Endothelial cell of umbilical vein (primary cell): ENCODE measurements around the gene PRKACB. TPM values are rescaled to one million over a fixed set of nuclear protein-coding genes. Genes with fewer than 3 reads are reported as not detected.

Experiments used
- BruUV-seq: library from RNA; stranded (reverse); fragments of 400-500 nt; replicated peaks from 2 replicates; lab custom pipeline; 2021; lab: Mats Ljungman, UMichigan
- CTCF ChIA-PET: fragments of 300-600, 350-600 bp; sonication (Branson Sonifier 250); formaldehyde crosslinking; loops from one replicate; lab custom pipeline; 2021; ENCODE audit warnings: antibody characterized with exemption, inconsistent platforms; lab: Charles Lee
- POLR2A ChIA-PET: fragments of 300-600, 350-600 bp; sonication (Branson Sonifier 250); formaldehyde crosslinking; loops from one replicate; lab custom pipeline; 2021; ENCODE audit warnings: antibody characterized with exemption, inconsistent platforms; lab: Charles Lee
- DNase-seq: peaks from one replicate; pipeline ENCODE4 v3.0.0-alpha.2; 2011; ENCODE audit warnings: low read depth, low spot score
- FAIRE-seq: peaks from 2 replicates; lab custom pipeline; 2011; peaks lifted over from hg19 to GRCh38; lab: Jason Lieb, UNC
- H2AFZ ChIP-seq: 2 replicates; pipeline ENCODE4 v1.6.0; 2012; ENCODE audit warnings: low read depth, low read length, control low read depth, inconsistent platforms
- H3K27ac ChIP-seq: 2 replicates; pipeline ENCODE4 v1.5.1; 2011; ENCODE audit warnings: low read depth, mild to moderate bottlenecking, control low read depth, low read length, moderate library complexity; ENCODE audit not compliant: insufficient read depth
- H3K27me3 ChIP-seq, 2 experiments: 2 replicates each; pipeline versions ENCODE4 v1.6.0 to v1.6.1; 2011; ENCODE audit warnings: low read length in 2 of 2, mixed read lengths in 1 of 2; ENCODE audit not compliant: control insufficient read depth in 2 of 2, insufficient read depth in 2 of 2
- H3K36me3 ChIP-seq, 2 experiments: 2 replicates in 1 of 2; 3 replicates in 1 of 2; pipeline ENCODE4 v1.5.1; 2011; ENCODE audit warnings: low read length in 2 of 2, mild to moderate bottlenecking in 1 of 2, moderate library complexity in 1 of 2; ENCODE audit not compliant: control insufficient read depth in 2 of 2, insufficient read depth in 2 of 2; ENCODE audit errors: extremely low read depth in 1 of 2
- H3K4me1 ChIP-seq: 3 replicates; pipeline ENCODE4 v1.5.1; 2011; ENCODE audit warnings: mild to moderate bottlenecking, low read length; ENCODE audit not compliant: control insufficient read depth, insufficient read depth; ENCODE audit errors: extremely low read depth
- H3K4me2 ChIP-seq: 2 replicates; pipeline ENCODE4 v1.6.1; 2011; ENCODE audit warnings: low read length, control low read depth, mixed read lengths; ENCODE audit not compliant: insufficient read depth
- H3K4me3 ChIP-seq, 3 experiments: fragments of 200-600 bp in 1 of 3; sonication (generic), shearing (Covaris generic) in 1 of 3; replicated peaks in 1 of 3; 2 replicates each; pipeline ENCODE4 v1.5.1; 2011 to 2016; ENCODE audit warnings: control low read depth in 3 of 3, low read length in 3 of 3, mild to moderate bottlenecking in 2 of 3, inconsistent platforms in 1 of 3, low read depth in 1 of 3, moderate library complexity in 1 of 3; ENCODE audit not compliant: insufficient read depth in 1 of 3
- H3K79me2 ChIP-seq: 2 replicates; pipeline ENCODE4 v1.6.0; 2012; ENCODE audit warnings: low read length, inconsistent platforms; ENCODE audit not compliant: control insufficient read depth, insufficient read depth
- H3K9ac ChIP-seq: replicated peaks from 2 replicates; pipeline ENCODE3; 2011; ENCODE audit warnings: low read length, control low read depth; ENCODE audit not compliant: insufficient read depth; ENCODE audit errors: extremely low read depth
- H3K9me1 ChIP-seq: replicated peaks from 3 replicates; pipeline ENCODE4 v1.6.0; 2011; ENCODE audit warnings: mild to moderate bottlenecking, low read length; ENCODE audit not compliant: control insufficient read depth, insufficient read depth; ENCODE audit errors: extremely low read depth
- H3K9me3 ChIP-seq: replicated peaks from 2 replicates; pipeline ENCODE4 v1.5.1; 2012; ENCODE audit warnings: low read length, inconsistent platforms; ENCODE audit not compliant: control insufficient read depth, insufficient read depth
- H4K20me1 ChIP-seq: replicated peaks from 2 replicates; pipeline ENCODE3; 2011; ENCODE audit warnings: mild to moderate bottlenecking, low read length; ENCODE audit not compliant: control insufficient read depth, insufficient read depth; ENCODE audit errors: extremely low read depth
- CTCF ChIP-seq, 2 donors: IDR thresholded peaks; 1 replicate in 1 of 2; 2 replicates in 1 of 2; pipeline ENCODE4 v1.5.1; 2011; ENCODE audit warnings: low read length in 2 of 2, mild to moderate bottlenecking in 2 of 2, moderate library complexity in 2 of 2, control low read depth in 1 of 2, inconsistent platforms in 1 of 2, low read depth in 1 of 2; ENCODE audit not compliant: insufficient read depth in 1 of 2; ENCODE audit errors: extremely low read depth in 1 of 2
- EZH2 ChIP-seq: IDR thresholded peaks from 2 replicates; pipeline ENCODE4 v1.6.1; 2012; ENCODE audit warnings: borderline replicate concordance, low read depth, mild to moderate bottlenecking, moderate library complexity, low read length, inconsistent platforms; ENCODE audit not compliant: severe bottlenecking
- FOS ChIP-seq: IDR thresholded peaks from 2 replicates; pipeline ENCODE4 v1.6.1; 2011; ENCODE audit warnings: mild to moderate bottlenecking, low read length, moderate library complexity, borderline replicate concordance; ENCODE audit not compliant: insufficient read depth
- GATA2 ChIP-seq: IDR thresholded peaks from 2 replicates; pipeline ENCODE4 v1.7.0; 2011; ENCODE audit warnings: low read depth, mild to moderate bottlenecking, moderate library complexity, mixed read lengths, low read length; ENCODE audit not compliant: insufficient read length, insufficient read depth
- JUN ChIP-seq: IDR thresholded peaks from 2 replicates; pipeline ENCODE4 v1.6.1; 2011; ENCODE audit warnings: borderline replicate concordance, low read depth; ENCODE audit not compliant: insufficient read length, insufficient read depth
- MYC ChIP-seq: IDR thresholded peaks from one replicate; pipeline ENCODE4 v1.6.1; 2011; ENCODE audit warnings: mild to moderate bottlenecking, low read depth, low read length
- POLR2A ChIP-seq: IDR thresholded peaks from 2 replicates; pipeline ENCODE4 v1.6.1; 2012; ENCODE audit warnings: low read depth, mild to moderate bottlenecking, control low read depth, low read length
- POLR2AphosphoS5 ChIP-seq: IDR thresholded peaks from 2 replicates; pipeline ENCODE4 v1.6.1; 2012; ENCODE audit warnings: low read depth, mild to moderate bottlenecking, control low read depth, low read length, moderate library complexity; ENCODE audit not compliant: insufficient read depth
- dilution Hi-C: fragments of 300-500 bp; cut with MboI; formaldehyde crosslinking; loops from one replicate; pipeline ENCODE4 v1.15.0; 2019; ENCODE audit warnings: low sequenced_read_pairs; ENCODE audit not compliant: extremely low pct_ligation_motif_present
- intact Hi-C: fragments of 100-400 bp; cut with micrococcal nuclease; formaldehyde crosslinking; loops from one replicate; pipeline ENCODE4 v1.10.0; 2022
- polyA plus RNA-seq, 4 experiments: library from polyadenylated mRNA; depleted of rRNA in 3 of 4; stranded (reverse) in 3 of 4; unstranded in 1 of 4; fragments of >200 nt; gene quantifications; 2 replicates each; pipeline versions ENCODE4 v1.2.1 to v1.2.3, GENCODE V29; 2011 to 2012; ENCODE audit warnings: missing spikeins in 1 of 4
- total RNA-seq: library from RNA; stranded (reverse); gene quantifications from 2 replicates; pipeline ENCODE4 v1.2.3, GENCODE V29; 2021
- TF ChIP-seq, protein P1 (sequence below): IDR thresholded peaks from 2 replicates; pipeline ENCODE4 v1.6.1; 2011; ENCODE audit not compliant: insufficient read depth, insufficient read length

PRKACB gene
- total and polyA plus RNA-seq, 2 donors (not counting 3 experiments of a cell fraction or from before 2014, with no cell fraction given), result 19.1 to 77.5 TPM

GRCh38 chr1:84181350-84182005, 37.4 kb downstream of the PRKACB start:
- POLR2A ChIA-PET, result no interaction called here
- peaks cover 2% of the 10 kb centered on the region for H3K9me1 ChIP-seq
- dilution Hi-C loops (no loop called here), intact Hi-C loops (no loop called here)
- peaks cover 0 to 3% of the 10 kb centered on the region in 2 experiments for H3K36me3 ChIP-seq
- no peak overlapping the region for H3K4me2 ChIP-seq
- peaks cover 8% of the 10 kb centered on the region for H3K79me2 ChIP-seq
- H2AFZ ChIP-seq, result no peak overlapping the region
- H3K9me3 ChIP-seq, result no peaks in the 10 kb centered on the region
- no peak overlapping the region for H3K9ac ChIP-seq
- no peak for DNase-seq
- H3K4me1 ChIP-seq, result peaks cover 3% of the 10 kb centered on the region
- TF ChIP-seq, protein P1, sequence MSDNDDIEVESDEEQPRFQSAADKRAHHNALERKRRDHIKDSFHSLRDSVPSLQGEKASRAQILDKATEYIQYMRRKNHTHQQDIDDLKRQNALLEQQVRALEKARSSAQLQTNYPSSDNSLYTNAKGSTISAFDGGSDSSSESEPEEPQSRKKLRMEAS, result no peak
- TF ChIP-seq CTCF (IDR thresholded peaks at IDR 0.05; ENCODE audit: extremely low read depth in 1 of 2, insufficient read depth in 1 of 2, low read depth in 1 of 2, low read length in 2 of 2) (no peak), MYC (no peak), POLR2AphosphoS5 (no peak), GATA2 (no peak), POLR2A (no peak), JUN (no peak), FOS (no peak), EZH2 (no peak)
- FAIRE-seq, result no peak
- H3K4me3 ChIP-seq, result no peak overlapping the region
- no peaks in the 10 kb centered on the region for H4K20me1 ChIP-seq
- no peaks in the 10 kb centered on the region for H3K27me3 ChIP-seq
- CTCF ChIA-PET, result interaction anchor here (1.2 to 1.5 kb wide), 3 partner anchors 10 to 37 kb away, joined by 3 to 4 read pairs (median 4); partner anchors contain the start of gene PRKACB
- H3K27ac ChIP-seq, result no peak overlapping the region
- no TSS peak for BruUV-seq
